HepG2 (cell line): Measurements from ENCODE around the gene NPIPB13. TPM values are rescaled to one million over a fixed set of nuclear protein-coding genes. Genes with fewer than 3 reads are reported as not detected.
"Not testable (repeated sequence)": the region's sequence is repeated elsewhere in the genome, so short reads cannot be mapped to it uniquely, and the experiment has no call there.

ENCODE experiments used
- ATAC-seq: fragments of 200-7000 bp; cut with Tn5 transposase; 3 replicates; pipeline ENCODE4 v1.9.1; 2020; ENCODE audit warnings: mild to moderate bottlenecking, moderate library complexity
- BruUV-seq: library from RNA; stranded (reverse); fragments of 400-500 nt; replicated peaks from 2 replicates; lab custom pipeline; 2021; lab: Mats Ljungman, UMichigan
- CTCF ChIA-PET: fragments of 300-600 bp; formaldehyde crosslinking; extraction: SDS; loops from one replicate; lab custom pipeline; 2021; ENCODE audit warnings: low total read pairs, inconsistent platforms, low intra/inter-chr PET ratio; lab: Yijun Ruan, JAX
- POLR2A ChIA-PET: fragments of 350-600 bp; sonication (Branson Sonifier 250); formaldehyde crosslinking; loops from one replicate; lab custom pipeline; 2020; ENCODE audit warnings: antibody characterized with exemption, inconsistent platforms; lab: Yijun Ruan, JAX
- DNase-seq: peaks from one replicate; pipeline ENCODE4 v3.0.0-alpha.2; 2015; ENCODE audit warnings: low spot score
- FAIRE-seq: peaks from 3 replicates; lab custom pipeline; 2011; peaks lifted over from hg19 to GRCh38; lab: Jason Lieb, UNC
- H2AFZ ChIP-seq: one replicate; pipeline ENCODE4 v1.6.1; 2011; ENCODE audit warnings: low read length, inconsistent platforms
- H3K27ac ChIP-seq: fragments of 300-600 bp; 3 replicates; pipeline ENCODE4 v1.8.0; 2011; ENCODE audit warnings: mixed run types, mild to moderate bottlenecking, mixed read lengths, low read length, inconsistent platforms; ENCODE audit not compliant: insufficient read depth; ENCODE audit errors: extremely low read length
- H3K27me3 ChIP-seq, 2 experiments: fragments of 200-600 bp in 1 of 2; 2 replicates in 1 of 2; 3 replicates in 1 of 2; pipeline versions ENCODE4 v1.6.0 to v1.8.0; 2011; ENCODE audit warnings: low read length in 2 of 2, mild to moderate bottlenecking in 2 of 2, moderate library complexity in 2 of 2, inconsistent platforms in 1 of 2; ENCODE audit not compliant: insufficient read depth in 2 of 2, control insufficient read depth in 1 of 2
- H3K36me3 ChIP-seq, 2 experiments: fragments of 200-600 bp in 1 of 2; replicated peaks in 1 of 2; 2 replicates in 1 of 2; 3 replicates in 1 of 2; pipeline versions ENCODE4 v1.5.1 to v1.8.0; 2011; ENCODE audit warnings: low read length in 2 of 2, inconsistent platforms in 1 of 2; ENCODE audit not compliant: insufficient read depth in 2 of 2, control insufficient read depth in 1 of 2
- H3K4me1 ChIP-seq: 2 replicates; pipeline ENCODE4 v1.5.1; 2012; ENCODE audit warnings: low read length, inconsistent platforms; ENCODE audit not compliant: insufficient read depth
- H3K4me2 ChIP-seq: 2 replicates; pipeline ENCODE4 v1.6.0; 2011; ENCODE audit warnings: low read depth, low read length, inconsistent platforms
- H3K4me3 ChIP-seq, 3 experiments: fragments of 200-600 bp in 1 of 3; sonication (generic), shearing (Covaris generic) in 1 of 3; replicated peaks in 1 of 3; 2 replicates each; pipeline ENCODE4 v1.5.1; 2011 to 2016; ENCODE audit warnings: low read length in 3 of 3, inconsistent platforms in 2 of 3, low read depth in 2 of 3, mild to moderate bottlenecking in 2 of 3, control low read depth in 1 of 3, mixed read lengths in 1 of 3; ENCODE audit not compliant: insufficient read depth in 1 of 3
- H3K79me2 ChIP-seq: one replicate; pipeline ENCODE4 v1.6.1; 2011; ENCODE audit warnings: low read length, inconsistent platforms; ENCODE audit not compliant: insufficient read depth
- H3K9ac ChIP-seq: 2 replicates; pipeline ENCODE4 v1.6.0; 2011; ENCODE audit warnings: mild to moderate bottlenecking, low read depth, low read length, inconsistent platforms; ENCODE audit not compliant: insufficient read depth
- H3K9me3 ChIP-seq: 2 replicates; pipeline ENCODE4 v1.5.1; 2012; ENCODE audit warnings: mild to moderate bottlenecking, low read length
- H4K20me1 ChIP-seq: 2 replicates; pipeline ENCODE4 v1.6.0; 2011; ENCODE audit warnings: inconsistent platforms, mild to moderate bottlenecking, low read length, moderate library complexity; ENCODE audit not compliant: insufficient read depth
- WGBS: methylation state at CpG from one replicate; pipeline ENCODE4 v1.1.6; 2017; ENCODE audit warnings: low lambda C conversion rate; 5-methylcytosine and 5-hydroxymethylcytosine counted together
- in situ Hi-C: cut with HindIII; loops from 2 replicates; pipeline ENCODE4 v1.10.0; 2017; ENCODE audit warnings: low pct_unique_long_range_greater_than_20kb; ENCODE audit not compliant: extremely low pct_ligation_motif_present
- intact Hi-C: fragments of 100-400 bp; cut with micrococcal nuclease; formaldehyde crosslinking; loops from one replicate; pipeline ENCODE4 v1.10.0; 2022; ENCODE audit not compliant: unreplicated experiment
- polyA plus RNA-seq, 8 experiments: library from polyadenylated mRNA; depleted of rRNA in 3 of 8; stranded (reverse) in 7 of 8; unstranded in 1 of 8; fragments of >200 nt; fragmentation: Illumina TruSeq in 4 of 8; extraction: Trizol in 4 of 8; gene quantifications; 2 replicates each; pipeline versions ENCODE4 v1.2.1 to v1.2.3, GENCODE V29; 2011 to 2016; ENCODE audit warnings: low read depth in 4 of 8, missing spikeins in 1 of 8, mixed read lengths in 1 of 8; ENCODE audit not compliant: insufficient read depth in 1 of 8
- total RNA-seq, 5 experiments: library from RNA; depleted of rRNA; stranded (reverse); fragments of >200 nt; fragmentation: Illumina TruSeq; extraction: Trizol; gene quantifications; 2 replicates each; pipeline ENCODE4 v1.2.3, GENCODE V29; 2016; ENCODE audit warnings: low read depth in 1 of 5

The NPIPB13 gene
- total and polyA plus RNA-seq, 2 of the 13 experiments (the other 11 are each of a cell fraction or from before 2014, with no cell fraction given) = 1.00 to 4.4 TPM

- CTCF ChIA-PET, H3K4me1 ChIP-seq, H3K9ac ChIP-seq, POLR2A ChIA-PET, H3K9me3 ChIP-seq, DNase-seq, H3K79me2 ChIP-seq, in situ Hi-C loops, H3K27ac ChIP-seq, intact Hi-C loops, H2AFZ ChIP-seq, BruUV-seq, H4K20me1 ChIP-seq, H3K27me3 ChIP-seq, FAIRE-seq, H3K36me3 ChIP-seq, H3K4me3 ChIP-seq: not testable (repeated sequence)
- no CpG with 5 or more reads among the region's 33 CpGs for WGBS
- peak; percentile 51 for ATAC-seq
- H3K4me2 ChIP-seq = 0 out of 2 replicates have a peak overlapping the region, but pooled peaks have one; percentile 12
Observed at GRCh38 chr16:30206252-30206651, 42.0 kb downstream of the NPIPB13 start.

- H3K4me3 ChIP-seq, H3K27ac ChIP-seq, POLR2A ChIA-PET, H3K36me3 ChIP-seq, H3K27me3 ChIP-seq, H4K20me1 ChIP-seq, in situ Hi-C loops, BruUV-seq, H2AFZ ChIP-seq, CTCF ChIA-PET, H3K79me2 ChIP-seq, DNase-seq, H3K4me1 ChIP-seq, H3K9me3 ChIP-seq, intact Hi-C loops, H3K9ac ChIP-seq, FAIRE-seq: not testable (repeated sequence)
- 0 out of 2 replicates have a peak overlapping the region, but pooled peaks have one; percentile 12 for H3K4me2 ChIP-seq
- ATAC-seq = peak; percentile 5
- 73% methylated on average over 25 of the region's 52 CpGs for WGBS
Observed at GRCh38 chr16:30205541-30206236, 42.6 kb downstream of the NPIPB13 start.

GRCh38 chr16:30199608-30200343 is 48.5 kb downstream of the NPIPB13 start:
- H3K27me3 ChIP-seq, intact Hi-C loops, H3K36me3 ChIP-seq, POLR2A ChIA-PET, in situ Hi-C loops, H3K9me3 ChIP-seq, H3K4me2 ChIP-seq, H4K20me1 ChIP-seq, CTCF ChIA-PET, H3K4me1 ChIP-seq, DNase-seq, H3K27ac ChIP-seq, H2AFZ ChIP-seq, H3K79me2 ChIP-seq, H3K4me3 ChIP-seq, H3K9ac ChIP-seq, BruUV-seq: not testable (repeated sequence)
- no CpG with 5 or more reads among the region's 15 CpGs for whole genome bisulfite sequencing
- ATAC-seq = peak; percentile 76
- FAIRE-seq = peak; percentile 100

GRCh38 chr16:30199049-30199448 is 49.2 kb downstream of the NPIPB13 start, which contains the start of gene SULT1A3:
Gene SULT1A3 (plus strand): TSS chr16:30199255. CDS start chr16:30200729, 1,474 bp downstream.
- H3K27ac ChIP-seq, FAIRE-seq, H3K9ac ChIP-seq, POLR2A ChIA-PET, H3K4me2 ChIP-seq, DNase-seq, H4K20me1 ChIP-seq, H3K9me3 ChIP-seq, H2AFZ ChIP-seq, intact Hi-C loops, H3K27me3 ChIP-seq, H3K4me3 ChIP-seq, in situ Hi-C loops, H3K36me3 ChIP-seq, H3K4me1 ChIP-seq, H3K79me2 ChIP-seq, CTCF ChIA-PET: not testable (repeated sequence)
- BruUV-seq = TSS peak; percentile 99
- peak; percentile 51 for ATAC-seq
- no CpG with 5 or more reads among the region's 3 CpGs for WGBS
